K562 (cell line): ENCODE results near the gene STX2. TPM values are rescaled to one million over a fixed set of nuclear protein-coding genes. Genes with fewer than 3 reads are reported as not detected.

Experiments used
- ADNP ChIP-seq: fragments of 200-800 bp; sonication (Bioruptor generic); IDR thresholded peaks from 2 replicates; pipeline ENCODE4 v1.6.1; 2016; ENCODE audit warnings: missing genetic modification characterization, missing compliant biosample characterization
- ARID1B ChIP-seq: fragments of 450-650 bp; IDR thresholded peaks from 2 replicates; pipeline ENCODE4 v1.6.1; 2016; ENCODE audit warnings: antibody characterized with exemption, mild to moderate bottlenecking, inconsistent platforms
- CBFA2T2 ChIP-seq: fragments of 450-650 bp; conservative IDR thresholded peaks from 2 replicates; pipeline ENCODE4 v1.6.1; 2017; ENCODE audit warnings: mild to moderate bottlenecking
- CEBPB ChIP-seq: fragments of 450-650 bp; IDR thresholded peaks from 2 replicates; pipeline ENCODE4 v1.6.1; 2016; ENCODE audit warnings: missing genetic modification characterization, missing compliant biosample characterization
- CHD4 ChIP-seq: fragments of 200-600 bp; sonication (generic); IDR thresholded peaks from 3 replicates; pipeline ENCODE4 v1.6.1; 2012; ENCODE audit warnings: low read depth, mild to moderate bottlenecking, mixed read lengths, low read length, inconsistent platforms; ENCODE audit not compliant: insufficient read depth, insufficient replicate concordance, poor library complexity, severe bottlenecking
- DACH1 ChIP-seq: fragments of 450-650 bp; IDR thresholded peaks from 2 replicates; pipeline ENCODE4 v1.6.1; 2018; ENCODE audit not compliant: partially characterized antibody
- ELF4 ChIP-seq: fragments of 450-650 bp; formaldehyde crosslinking; IDR thresholded peaks from 2 replicates; pipeline ENCODE4 v1.4.0; 2022; ENCODE audit warnings: missing genetic modification characterization
- GATA2 ChIP-seq: sonication (generic); formaldehyde crosslinking; IDR thresholded peaks from 2 replicates; pipeline ENCODE4 v1.4.0; 2020; ENCODE audit warnings: mild to moderate bottlenecking, missing genetic modification reagents
- GATAD2B ChIP-seq: fragments of 450-650 bp; IDR thresholded peaks from 2 replicates; pipeline ENCODE4 v1.6.1; 2017; ENCODE audit warnings: mild to moderate bottlenecking, borderline replicate concordance
- JUND ChIP-seq, 2 experiments: IDR thresholded peaks; 2 replicates in 1 of 2; 3 replicates in 1 of 2; pipeline ENCODE4 v1.6.1; 2011; ENCODE audit warnings: borderline replicate concordance in 2 of 2, low read depth in 2 of 2, low read length in 2 of 2, improper control_type of control experiment in 1 of 2, missing biosample characterization in 1 of 2, missing genetic modification characterization in 1 of 2, missing genetic modification reagents in 1 of 2
- NCOR1 ChIP-seq: fragments of 450-650 bp; IDR thresholded peaks from 2 replicates; pipeline ENCODE4 v1.6.1; 2016; ENCODE audit warnings: mild to moderate bottlenecking, moderate library complexity
- NR1H2 ChIP-seq: sonication (generic); formaldehyde crosslinking; IDR thresholded peaks from 2 replicates; pipeline ENCODE4 v1.4.0; 2020; ENCODE audit warnings: mild to moderate bottlenecking, missing genetic modification reagents
- SMARCA4 ChIP-seq: fragments of 450-650 bp; IDR thresholded peaks from 2 replicates; pipeline ENCODE4 v1.6.1; 2016
- SMARCC2 ChIP-seq: fragments of 450-650 bp; IDR thresholded peaks from 2 replicates; pipeline ENCODE4 v1.6.1; 2017; ENCODE audit warnings: antibody characterized with exemption, moderate library complexity, mild to moderate bottlenecking, low read depth
- TCF3 ChIP-seq: sonication (generic); formaldehyde crosslinking; IDR thresholded peaks from 2 replicates; pipeline ENCODE4 v1.4.0; 2020; ENCODE audit warnings: mild to moderate bottlenecking, missing genetic modification reagents
- THRB ChIP-seq: fragments of 450-650 bp; formaldehyde crosslinking; conservative IDR thresholded peaks from 2 replicates; pipeline ENCODE4 v1.4.0; 2022; ENCODE audit warnings: mild to moderate bottlenecking, missing genetic modification characterization
- ZEB2 ChIP-seq: fragments of 450-650 bp; IDR thresholded peaks from 2 replicates; pipeline ENCODE4 v1.6.1; 2016
- ZFX ChIP-seq: sonication (generic); formaldehyde crosslinking; IDR thresholded peaks from 2 replicates; pipeline ENCODE4 v1.8.0; 2022; ENCODE audit warnings: mild to moderate bottlenecking, missing genetic modification reagents, moderate library complexity
- ZNF24 ChIP-seq: fragments of 450-650 bp; IDR thresholded peaks from 2 replicates; pipeline ENCODE4 v1.6.1; 2016
- ZNF592 ChIP-seq: fragments of 450-650 bp; IDR thresholded peaks from 2 replicates; pipeline ENCODE4 v1.6.1; 2017; ENCODE audit warnings: antibody characterized with exemption, mild to moderate bottlenecking
- polyA plus RNA-seq, 8 experiments: library from polyadenylated mRNA; depleted of rRNA in 4 of 8; stranded (reverse) in 5 of 8; unstranded in 3 of 8; fragments of >200 nt; fragmentation: Nextera tagmentation in 2 of 8; fragmentation: Illumina TruSeq in 1 of 8; extraction: Ambion mirVana in 2 of 8; extraction: Trizol in 1 of 8; gene quantifications; 2 replicates each; pipeline versions ENCODE4 v1.2.1 to v1.2.3, GENCODE V29; 2011 to 2014; ENCODE audit warnings: inconsistent platforms in 1 of 8, missing spikeins in 1 of 8
- total RNA-seq, 7 experiments: library from RNA; depleted of rRNA in 6 of 7; stranded (reverse); fragments of >200 nt in 6 of 7; fragmentation: Illumina TruSeq in 2 of 7; extraction: Trizol in 2 of 7; gene quantifications; 2 replicates each; pipeline versions ENCODE4 v1.2.1 to v1.2.3, GENCODE V29; 2011 to 2021; ENCODE audit warnings: low replicate concordance in 1 of 7
- TF ChIP-seq, protein P1 (sequence below): fragments of 450-650 bp; formaldehyde crosslinking; IDR thresholded peaks from 2 replicates; pipeline ENCODE4 v1.4.0; 2022; ENCODE audit warnings: missing genetic modification characterization
- TF ChIP-seq, protein P2 (sequence below), 2 experiments: fragments of 450-650 bp in 1 of 2; sonication (generic) in 1 of 2; formaldehyde crosslinking; conservative IDR thresholded peaks; 2 replicates each; pipeline versions ENCODE4 v1.4.0 to v1.8.1; 2020 to 2022; ENCODE audit warnings: mild to moderate bottlenecking in 1 of 2, missing genetic modification reagents in 1 of 2

STX2 gene
- total and polyA plus RNA-seq, 9 of the 15 experiments (the other 6 are each of a cell fraction or from before 2014, with no cell fraction given): 22.2 to 54.6 (median 30.8) TPM

DNA sequence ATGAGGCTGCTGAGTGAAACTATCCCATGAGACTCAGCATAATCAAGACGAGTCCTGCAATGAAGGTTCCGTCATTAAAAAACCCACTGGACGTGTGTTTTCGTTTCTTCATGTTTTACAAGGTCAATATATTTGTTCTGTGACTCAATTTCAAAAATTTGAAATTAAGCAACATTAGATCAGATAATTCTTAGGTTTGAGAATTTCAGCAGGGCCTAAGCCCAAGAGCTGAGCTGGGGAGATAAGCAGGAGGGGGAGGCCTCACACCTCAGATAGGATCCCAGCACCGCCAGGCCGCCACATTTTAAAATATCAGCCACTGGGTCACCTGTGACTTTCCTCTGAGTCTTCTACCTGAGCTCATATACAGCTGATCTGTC, 13.3 kb downstream of the STX2 start (continued):
- no peak for TF ChIP-seq CHD4
- TF ChIP-seq ZNF592: no peak
- TF ChIP-seq SMARCA4: peak; percentile 31; the same call in 1 of the 2 replicates
- TF ChIP-seq, protein P1, sequence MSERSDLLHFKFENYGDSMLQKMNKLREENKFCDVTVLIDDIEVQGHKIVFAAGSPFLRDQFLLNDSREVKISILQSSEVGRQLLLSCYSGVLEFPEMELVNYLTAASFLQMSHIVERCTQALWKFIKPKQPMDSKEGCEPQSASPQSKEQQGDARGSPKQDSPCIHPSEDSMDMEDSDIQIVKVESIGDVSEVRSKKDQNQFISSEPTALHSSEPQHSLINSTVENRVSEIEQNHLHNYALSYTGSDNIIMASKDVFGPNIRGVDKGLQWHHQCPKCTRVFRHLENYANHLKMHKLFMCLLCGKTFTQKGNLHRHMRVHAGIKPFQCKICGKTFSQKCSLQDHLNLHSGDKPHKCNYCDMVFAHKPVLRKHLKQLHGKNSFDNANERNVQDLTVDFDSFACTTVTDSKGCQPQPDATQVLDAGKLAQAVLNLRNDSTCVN: no peak
- no peak for TF ChIP-seq ZNF24
- TF ChIP-seq THRB (CRISPR knock-in tag): no peak
- TF ChIP-seq GATA2 (CRISPR knock-in tag): 0 out of 2 replicates have a peak, but pooled peaks have one; percentile 26
- peak; percentile 47; the same call in 1 of the 2 replicates for TF ChIP-seq ZEB2
- TF ChIP-seq ZFX: peak; percentile 58
- TF ChIP-seq DACH1: peak; percentile 53
- no peak for TF ChIP-seq ELF4
- no peak for TF ChIP-seq ADNP
- no peak for TF ChIP-seq JUND (IDR thresholded peaks at IDR 0.05; ENCODE audit: borderline replicate concordance, low read depth, low read length)
- 0 out of 3 replicates have a peak, but pooled peaks have one; percentile 4 for TF ChIP-seq JUND (tag; IDR thresholded peaks at IDR 0.05; ENCODE audit: borderline replicate concordance, low read depth, low read length)
- TF ChIP-seq TCF3 (CRISPR knock-in tag): peak; percentile 52; the same call in 1 of the 2 replicates
- peak; percentile 51 for TF ChIP-seq CBFA2T2
- TF ChIP-seq ARID1B: peak; percentile 71
- 0 out of 2 replicates have a peak, but pooled peaks have one; percentile 22 for TF ChIP-seq GATAD2B
- TF ChIP-seq NR1H2 (CRISPR knock-in tag): no peak
- peak; percentile 12; the same call in 1 of the 2 replicates for TF ChIP-seq NCOR1
- TF ChIP-seq, protein P2, sequence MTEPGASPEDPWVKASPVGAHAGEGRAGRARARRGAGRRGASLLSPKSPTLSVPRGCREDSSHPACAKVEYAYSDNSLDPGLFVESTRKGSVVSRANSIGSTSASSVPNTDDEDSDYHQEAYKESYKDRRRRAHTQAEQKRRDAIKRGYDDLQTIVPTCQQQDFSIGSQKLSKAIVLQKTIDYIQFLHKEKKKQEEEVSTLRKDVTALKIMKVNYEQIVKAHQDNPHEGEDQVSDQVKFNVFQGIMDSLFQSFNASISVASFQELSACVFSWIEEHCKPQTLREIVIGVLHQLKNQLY (CRISPR knock-in tag; conservative IDR thresholded peaks at IDR 0.05): no peak
- peak; percentile 33; the same call in 1 of the 2 replicates for TF ChIP-seq SMARCC2
- TF ChIP-seq CEBPB (tag): peak; percentile 68
